NCI-H69 (cell line): Measurements from ENCODE around the gene PTX4.
"Not testable (repeated sequence)": the region's sequence is repeated elsewhere in the genome, so short reads cannot be mapped to it uniquely, and the experiment has no call there.

Experiments used
- DNase-seq: peaks from one replicate; lab custom pipeline; 2025; lab: John Stamatoyannopoulos, UW

Gene PTX4

GRCh38 chr16:1481906-1482835, 6.6 kb downstream of the PTX4 start:
- no peak for DNase-seq

GRCh38 chr16:1478937-1479336, 9.8 kb downstream of the PTX4 start:
- not testable (repeated sequence) for DNase-seq

GRCh38 chr16:1477033-1477432, 11.7 kb downstream of the PTX4 start:
- DNase-seq, result no peak

GRCh38 chr16:1475552-1476114, 13.1 kb downstream of the PTX4 start:
- no peak for DNase-seq

GRCh38 chr16:1474796-1475551, 13.8 kb downstream of the PTX4 start, which contains the start of gene CLCN7:
Gene CLCN7, minus strand, starts transcription at chr16:1475028. Its CDS starts 54 bp downstream, at chr16:1474974.
- peak; percentile 93 for DNase-seq

GRCh38 chr16:1474082-1474795, 14.5 kb downstream of the PTX4 start:
- DNase-seq, result peak; percentile 40

GRCh38 chr16:1472974-1473373, 15.8 kb downstream of the PTX4 start:
- no peak for DNase-seq

- DNase-seq, result no peak
These were observed 17.1 kb downstream of the PTX4 start for GRCh38 chr16:1471569-1472194.

- no peak for DNase-seq
These were observed 18.1 kb downstream of the PTX4 start for GRCh38 chr16:1470481-1471251.

GRCh38 chr16:1469693-1470201, 19.0 kb downstream of the PTX4 start:
- DNase-seq, result no peak

GRCh38 chr16:1469141-1469540, 19.6 kb downstream of the PTX4 start:
- not testable (repeated sequence) for DNase-seq

- no peak for DNase-seq
These were observed 20.3 kb downstream of the PTX4 start for GRCh38 chr16:1468426-1468810.

- DNase-seq, result no peak
These were observed 21.7 kb downstream of the PTX4 start for GRCh38 chr16:1466968-1467521.

GRCh38 chr16:1466054-1466453, 22.7 kb downstream of the PTX4 start:
- DNase-seq, result no peak

GRCh38 chr16:1465567-1465915, 23.2 kb downstream of the PTX4 start:
- DNase-seq, result no peak

- DNase-seq, result no peak
These were observed 23.7 kb downstream of the PTX4 start for GRCh38 chr16:1464894-1465566.

GRCh38 chr16:1464196-1464893, 24.4 kb downstream of the PTX4 start:
- DNase-seq, result no peak

GRCh38 chr16:1461146-1461545, 27.6 kb downstream of the PTX4 start:
- no peak for DNase-seq

- no peak for DNase-seq
These were observed 28.1 kb downstream of the PTX4 start for GRCh38 chr16:1460602-1461138.
